ENCODE results near the gene CCDC175.

Gene CCDC175

DNA sequence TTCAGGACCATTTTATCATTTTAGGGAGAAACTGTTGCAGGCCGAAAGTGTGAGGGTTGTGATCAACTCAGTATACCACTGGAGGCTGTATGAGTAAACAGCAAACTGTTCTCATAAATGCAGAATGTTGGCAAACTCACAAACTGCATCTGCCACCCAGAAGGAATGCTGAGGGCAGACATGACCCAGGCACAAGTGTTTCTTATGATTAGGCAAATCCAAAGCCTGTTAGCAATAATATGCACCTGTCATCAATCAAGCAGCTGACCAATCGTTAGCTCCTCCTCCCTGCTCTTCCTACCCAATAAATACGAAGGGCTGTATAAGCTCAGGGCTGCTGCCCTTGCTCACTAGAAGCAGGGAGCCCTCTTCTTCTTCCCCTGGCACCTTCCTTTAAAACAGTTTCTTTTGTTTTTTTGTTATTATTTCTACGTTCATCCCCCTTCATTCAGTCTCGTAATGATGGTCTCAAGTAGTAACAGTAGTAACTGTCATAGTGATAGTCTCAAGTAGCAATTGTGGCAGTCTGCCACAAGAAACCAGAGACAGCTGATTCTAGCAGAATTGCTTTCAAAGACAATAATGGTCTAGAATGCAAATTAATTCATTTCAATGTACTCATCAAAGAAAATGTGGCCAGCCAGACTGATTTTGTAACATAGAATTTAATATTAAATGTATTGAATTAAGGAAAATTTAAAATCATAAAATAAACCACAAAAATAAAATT is 15.2 kb upstream of the CCDC175 start:
- no peak overlapping the region for H3K4me3 ChIP-seq (replicated peaks in 1 of 2; ENCODE audit: low read depth in 2 of 2, low read length in 2 of 2)
- DNase-seq (ENCODE audit: low read depth in 2 of 2): no peak
- TF ChIP-seq, protein P1, sequence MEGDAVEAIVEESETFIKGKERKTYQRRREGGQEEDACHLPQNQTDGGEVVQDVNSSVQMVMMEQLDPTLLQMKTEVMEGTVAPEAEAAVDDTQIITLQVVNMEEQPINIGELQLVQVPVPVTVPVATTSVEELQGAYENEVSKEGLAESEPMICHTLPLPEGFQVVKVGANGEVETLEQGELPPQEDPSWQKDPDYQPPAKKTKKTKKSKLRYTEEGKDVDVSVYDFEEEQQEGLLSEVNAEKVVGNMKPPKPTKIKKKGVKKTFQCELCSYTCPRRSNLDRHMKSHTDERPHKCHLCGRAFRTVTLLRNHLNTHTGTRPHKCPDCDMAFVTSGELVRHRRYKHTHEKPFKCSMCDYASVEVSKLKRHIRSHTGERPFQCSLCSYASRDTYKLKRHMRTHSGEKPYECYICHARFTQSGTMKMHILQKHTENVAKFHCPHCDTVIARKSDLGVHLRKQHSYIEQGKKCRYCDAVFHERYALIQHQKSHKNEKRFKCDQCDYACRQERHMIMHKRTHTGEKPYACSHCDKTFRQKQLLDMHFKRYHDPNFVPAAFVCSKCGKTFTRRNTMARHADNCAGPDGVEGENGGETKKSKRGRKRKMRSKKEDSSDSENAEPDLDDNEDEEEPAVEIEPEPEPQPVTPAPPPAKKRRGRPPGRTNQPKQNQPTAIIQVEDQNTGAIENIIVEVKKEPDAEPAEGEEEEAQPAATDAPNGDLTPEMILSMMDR (IDR thresholded peaks at IDR 0.05; ENCODE audit: low read depth, low read length): no peak

DNA sequence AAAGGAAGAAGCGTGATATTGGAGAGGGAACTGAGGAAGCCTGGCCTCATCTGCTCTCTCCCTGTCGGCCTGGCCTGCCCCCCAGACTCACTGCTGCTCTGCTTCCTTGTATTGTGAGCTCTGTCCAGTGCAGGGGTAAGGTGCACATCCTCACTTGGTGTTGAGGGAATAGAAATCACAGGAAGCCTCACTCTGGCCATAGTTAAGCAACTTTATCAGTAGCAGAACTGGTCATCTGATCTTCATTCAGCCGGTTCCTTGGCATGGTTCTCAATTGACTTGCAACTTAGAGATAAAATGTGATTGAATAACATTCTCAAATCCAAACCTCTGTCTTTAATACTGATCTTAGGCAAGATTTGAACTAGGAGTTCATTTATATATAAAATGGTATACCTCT is 11.5 kb upstream of the CCDC175 start:
- TF ChIP-seq, protein P1 (IDR thresholded peaks at IDR 0.05; ENCODE audit: low read depth, low read length): no peak
- H3K4me3 ChIP-seq (replicated peaks in 1 of 2; ENCODE audit: low read depth in 2 of 2, low read length in 2 of 2): no peak overlapping the region
- no peak for DNase-seq (ENCODE audit: low read depth in 2 of 2)

DNA sequence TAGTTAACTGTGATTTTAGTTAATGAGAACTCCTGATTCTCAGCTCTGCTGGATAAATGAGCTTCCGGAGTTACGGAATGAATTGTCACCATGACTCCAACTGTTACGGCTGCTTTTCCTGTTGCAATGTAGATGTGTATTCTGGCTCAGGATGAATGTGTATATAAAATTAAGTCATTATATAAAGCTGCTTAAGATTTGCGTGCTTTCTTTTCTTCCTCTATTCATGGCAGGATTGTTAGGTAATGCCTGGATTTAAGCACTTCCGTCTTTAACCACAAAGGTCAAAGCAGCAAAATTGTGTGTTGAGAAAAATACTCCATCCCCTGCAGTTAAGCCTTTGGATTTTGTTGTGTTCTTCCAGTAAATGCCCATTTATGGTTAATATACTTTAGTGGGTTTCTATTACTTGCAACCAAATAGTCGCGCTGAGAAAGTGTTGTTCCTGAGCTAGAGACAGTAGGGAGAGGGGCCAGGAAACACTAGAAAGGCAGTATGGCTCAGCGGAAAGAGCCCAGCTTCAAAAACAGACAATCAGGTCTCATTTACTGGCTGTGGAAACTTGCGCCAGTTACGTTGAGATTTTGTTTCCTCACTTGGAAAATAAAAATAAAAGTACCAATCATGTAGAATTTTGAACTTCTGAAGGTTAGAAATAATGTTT is 9.4 kb upstream of the CCDC175 start:
- no peak overlapping the region for H3K4me3 ChIP-seq (replicated peaks in 1 of 2; ENCODE audit: low read depth in 2 of 2, low read length in 2 of 2)
- DNase-seq (ENCODE audit: low read depth in 2 of 2): peak; percentile 31 to 40
- TF ChIP-seq, protein P1 (IDR thresholded peaks at IDR 0.05; ENCODE audit: low read depth, low read length): no peak

DNA sequence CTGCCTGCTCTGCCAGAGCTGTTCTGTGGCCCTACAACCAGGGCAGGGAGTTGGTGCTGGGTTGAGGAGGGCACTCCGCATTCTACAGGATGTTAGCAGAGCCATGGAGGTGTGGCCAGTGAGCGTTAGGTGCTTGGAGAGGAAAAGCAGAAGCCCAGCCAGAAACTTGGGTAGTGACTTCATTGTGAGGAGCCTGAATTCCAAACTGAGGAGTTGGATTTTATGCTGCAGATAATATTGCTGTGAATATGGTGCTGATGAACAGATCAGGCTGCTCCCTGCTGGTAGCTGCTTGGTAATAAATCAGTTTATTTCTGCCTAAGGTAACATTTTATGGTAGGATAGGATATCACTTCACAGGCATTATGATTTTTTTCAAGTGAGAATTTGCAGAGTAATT is 7.1 kb upstream of the CCDC175 start:
- TF ChIP-seq, protein P1 (IDR thresholded peaks at IDR 0.05; ENCODE audit: low read depth, low read length): peak; percentile 21
- peak; percentile 44 to 57 for DNase-seq (ENCODE audit: low read depth in 2 of 2)
- H3K4me3 ChIP-seq (replicated peaks in 1 of 2; ENCODE audit: low read depth in 2 of 2, low read length in 2 of 2): no peak overlapping the region

DNA sequence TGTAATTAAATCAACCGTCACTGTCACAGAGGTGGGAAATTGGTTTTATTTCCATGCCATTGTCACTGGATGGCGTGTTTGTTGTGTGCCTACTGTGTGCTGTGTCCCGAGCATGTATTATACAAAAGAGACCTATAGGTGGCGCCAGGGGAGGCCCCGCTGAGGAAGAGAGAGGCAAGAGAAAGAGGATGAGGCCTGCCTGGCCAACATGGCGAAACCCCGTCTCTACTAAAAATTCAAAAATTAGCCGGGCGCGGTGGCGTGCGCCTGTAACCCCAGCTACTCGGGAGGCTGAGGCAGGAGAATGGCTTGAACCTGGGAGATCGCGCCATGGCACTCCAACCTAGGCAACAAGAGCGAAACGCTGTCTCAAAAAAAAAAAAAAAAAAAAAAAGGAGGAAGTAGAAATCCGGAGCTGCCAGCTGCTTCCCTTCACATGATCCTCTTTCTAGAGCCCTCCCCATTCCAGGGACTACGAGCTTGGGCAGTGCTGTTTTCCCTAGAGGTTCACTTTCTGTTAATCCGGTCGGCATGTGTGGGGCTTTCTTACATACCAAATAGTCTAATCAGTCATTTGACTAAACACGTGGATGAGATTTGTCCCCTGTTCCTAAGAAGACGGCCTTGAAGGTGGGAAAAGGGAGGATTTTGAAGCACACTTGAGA is 6.4 kb upstream of the CCDC175 start:
- no peak for DNase-seq (ENCODE audit: low read depth in 2 of 2)
- TF ChIP-seq, protein P1 (IDR thresholded peaks at IDR 0.05; ENCODE audit: low read depth, low read length): no peak
- H3K4me3 ChIP-seq (replicated peaks in 1 of 2; ENCODE audit: low read depth in 2 of 2, low read length in 2 of 2): no peak overlapping the region

DNA sequence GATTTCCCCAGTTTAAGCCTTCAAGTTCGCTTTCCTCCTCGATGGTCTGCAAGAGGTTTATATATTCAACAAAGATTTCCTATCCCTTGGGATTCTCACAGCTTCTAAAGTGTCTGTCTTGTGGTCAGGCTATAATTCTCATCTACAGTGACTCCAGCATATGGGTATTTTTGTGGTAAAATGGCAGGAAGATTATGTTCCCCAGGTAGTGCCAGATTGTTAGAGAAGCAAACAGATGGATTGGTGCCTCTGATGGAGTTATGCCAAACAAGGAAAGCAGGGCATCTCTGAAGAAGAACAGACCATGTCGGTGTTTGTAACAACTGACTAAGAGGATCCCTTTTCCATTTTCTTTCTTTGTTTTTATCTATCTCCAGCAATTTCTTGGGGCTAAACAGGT is 5.5 kb upstream of the CCDC175 start:
- no peak overlapping the region for H3K4me3 ChIP-seq (replicated peaks in 1 of 2; ENCODE audit: low read depth in 2 of 2, low read length in 2 of 2)
- no peak for DNase-seq (ENCODE audit: low read depth in 2 of 2)
- TF ChIP-seq, protein P1 (IDR thresholded peaks at IDR 0.05; ENCODE audit: low read depth, low read length): no peak

All from cardiac fibroblast (primary cell).